GM23338 (cell line): ENCODE measurements around the gene SLC36A1. TPM values are rescaled to one million over a fixed set of nuclear protein-coding genes. Genes with fewer than 3 reads are reported as not detected.

Source experiments
- EZH2 ChIP-seq: fragments of 200-600 bp; sonication (generic); IDR thresholded peaks from one replicate; pipeline ENCODE4 v1.8.0; 2017; ENCODE audit warnings: antibody characterized with exemption, mild to moderate bottlenecking, low read depth; ENCODE audit not compliant: unreplicated experiment
- POLR2AphosphoS5 ChIP-seq: IDR thresholded peaks from 2 replicates; pipeline ENCODE4 v1.6.1; 2016; ENCODE audit warnings: antibody characterized with exemption, low read depth
- polyA plus RNA-seq: library from polyadenylated mRNA; unstranded; fragments of >200 nt; fragmentation: Nextera tagmentation; extraction: Ambion mirVana; gene quantifications from 2 replicates; pipeline ENCODE4 v1.2.1, GENCODE V29; 2016
- total RNA-seq: library from RNA; depleted of rRNA; stranded (reverse); fragments of >200 nt; shearing (Covaris generic); gene quantifications from 2 replicates; pipeline ENCODE4 v1.2.3, GENCODE V29; 2014
- TF ChIP-seq, protein P1 (sequence below): fragments of 250-450 bp; sonication (Bioruptor Pico); IDR thresholded peaks from 2 replicates; pipeline ENCODE4 v1.5.0; 2020; ENCODE audit warnings: mild to moderate bottlenecking, moderate library complexity
- TF ChIP-seq, protein P2 (sequence below): IDR thresholded peaks from one replicate; pipeline ENCODE4 v1.6.1; 2018; ENCODE audit warnings: antibody characterized with exemption; ENCODE audit not compliant: unreplicated experiment

Gene SLC36A1
- total and polyA plus RNA-seq, 2 experiments from 2014 or later, result 5.2 to 10.4 TPM

DNA sequence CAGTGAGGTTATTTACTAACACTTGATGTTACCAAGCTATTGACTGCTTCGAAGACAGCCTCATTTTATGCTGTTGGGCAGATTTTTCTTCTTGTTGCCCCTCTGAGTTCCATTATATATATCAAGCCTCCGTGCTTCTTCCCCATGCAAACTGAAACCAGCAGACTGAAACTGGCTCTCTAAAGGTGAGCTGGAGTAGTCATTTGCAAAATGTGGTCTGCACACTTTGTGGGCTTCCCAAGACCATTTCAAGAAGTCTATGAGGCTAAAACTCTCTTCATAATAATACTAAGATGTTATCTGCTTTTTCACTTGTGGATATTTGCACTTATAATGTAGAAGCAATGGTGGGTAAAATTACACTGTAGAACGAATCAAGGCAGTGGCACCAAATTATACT lies 13.9 kb downstream of the SLC36A1 start (continued):
- TF ChIP-seq, protein P1, sequence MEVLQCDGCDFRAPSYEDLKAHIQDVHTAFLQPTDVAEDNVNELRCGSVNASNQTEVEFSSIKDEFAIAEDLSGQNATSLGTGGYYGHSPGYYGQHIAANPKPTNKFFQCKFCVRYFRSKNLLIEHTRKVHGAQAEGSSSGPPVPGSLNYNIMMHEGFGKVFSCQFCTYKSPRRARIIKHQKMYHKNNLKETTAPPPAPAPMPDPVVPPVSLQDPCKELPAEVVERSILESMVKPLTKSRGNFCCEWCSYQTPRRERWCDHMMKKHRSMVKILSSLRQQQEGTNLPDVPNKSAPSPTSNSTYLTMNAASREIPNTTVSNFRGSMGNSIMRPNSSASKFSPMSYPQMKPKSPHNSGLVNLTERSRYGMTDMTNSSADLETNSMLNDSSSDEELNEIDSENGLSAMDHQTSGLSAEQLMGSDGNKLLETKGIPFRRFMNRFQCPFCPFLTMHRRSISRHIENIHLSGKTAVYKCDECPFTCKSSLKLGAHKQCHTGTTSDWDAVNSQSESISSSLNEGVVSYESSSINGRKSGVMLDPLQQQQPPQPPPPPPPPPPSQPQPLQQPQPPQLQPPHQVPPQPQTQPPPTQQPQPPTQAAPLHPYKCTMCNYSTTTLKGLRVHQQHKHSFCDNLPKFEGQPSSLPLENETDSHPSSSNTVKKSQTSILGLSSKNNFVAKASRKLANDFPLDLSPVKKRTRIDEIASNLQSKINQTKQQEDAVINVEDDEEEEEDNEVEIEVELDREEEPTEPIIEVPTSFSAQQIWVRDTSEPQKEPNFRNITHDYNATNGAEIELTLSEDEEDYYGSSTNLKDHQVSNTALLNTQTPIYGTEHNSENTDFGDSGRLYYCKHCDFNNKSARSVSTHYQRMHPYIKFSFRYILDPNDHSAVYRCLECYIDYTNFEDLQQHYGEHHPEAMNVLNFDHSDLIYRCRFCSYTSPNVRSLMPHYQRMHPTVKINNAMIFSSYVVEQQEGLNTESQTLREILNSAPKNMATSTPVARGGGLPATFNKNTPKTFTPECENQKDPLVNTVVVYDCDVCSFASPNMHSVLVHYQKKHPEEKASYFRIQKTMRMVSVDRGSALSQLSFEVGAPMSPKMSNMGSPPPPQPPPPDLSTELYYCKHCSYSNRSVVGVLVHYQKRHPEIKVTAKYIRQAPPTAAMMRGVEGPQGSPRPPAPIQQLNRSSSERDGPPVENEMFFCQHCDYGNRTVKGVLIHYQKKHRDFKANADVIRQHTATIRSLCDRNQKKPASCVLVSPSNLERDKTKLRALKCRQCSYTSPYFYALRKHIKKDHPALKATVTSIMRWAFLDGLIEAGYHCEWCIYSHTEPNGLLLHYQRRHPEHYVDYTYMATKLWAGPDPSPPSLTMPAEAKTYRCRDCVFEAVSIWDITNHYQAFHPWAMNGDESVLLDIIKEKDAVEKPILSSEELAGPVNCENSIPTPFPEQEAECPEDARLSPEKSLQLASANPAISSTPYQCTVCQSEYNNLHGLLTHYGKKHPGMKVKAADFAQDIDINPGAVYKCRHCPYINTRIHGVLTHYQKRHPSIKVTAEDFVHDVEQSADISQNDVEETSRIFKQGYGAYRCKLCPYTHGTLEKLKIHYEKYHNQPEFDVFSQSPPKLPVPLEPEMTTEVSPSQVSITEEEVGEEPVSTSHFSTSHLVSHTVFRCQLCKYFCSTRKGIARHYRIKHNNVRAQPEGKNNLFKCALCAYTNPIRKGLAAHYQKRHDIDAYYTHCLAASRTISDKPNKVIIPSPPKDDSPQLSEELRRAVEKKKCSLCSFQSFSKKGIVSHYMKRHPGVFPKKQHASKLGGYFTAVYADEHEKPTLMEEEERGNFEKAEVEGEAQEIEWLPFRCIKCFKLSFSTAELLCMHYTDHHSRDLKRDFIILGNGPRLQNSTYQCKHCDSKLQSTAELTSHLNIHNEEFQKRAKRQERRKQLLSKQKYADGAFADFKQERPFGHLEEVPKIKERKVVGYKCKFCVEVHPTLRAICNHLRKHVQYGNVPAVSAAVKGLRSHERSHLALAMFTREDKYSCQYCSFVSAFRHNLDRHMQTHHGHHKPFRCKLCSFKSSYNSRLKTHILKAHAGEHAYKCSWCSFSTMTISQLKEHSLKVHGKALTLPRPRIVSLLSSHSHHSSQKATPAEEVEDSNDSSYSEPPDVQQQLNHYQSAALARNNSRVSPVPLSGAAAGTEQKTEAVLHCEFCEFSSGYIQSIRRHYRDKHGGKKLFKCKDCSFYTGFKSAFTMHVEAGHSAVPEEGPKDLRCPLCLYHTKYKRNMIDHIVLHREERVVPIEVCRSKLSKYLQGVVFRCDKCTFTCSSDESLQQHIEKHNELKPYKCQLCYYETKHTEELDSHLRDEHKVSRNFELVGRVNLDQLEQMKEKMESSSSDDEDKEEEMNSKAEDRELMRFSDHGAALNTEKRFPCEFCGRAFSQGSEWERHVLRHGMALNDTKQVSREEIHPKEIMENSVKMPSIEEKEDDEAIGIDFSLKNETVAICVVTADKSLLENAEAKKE (CRISPR knock-in tag), result no peak
- TF ChIP-seq, protein P2, sequence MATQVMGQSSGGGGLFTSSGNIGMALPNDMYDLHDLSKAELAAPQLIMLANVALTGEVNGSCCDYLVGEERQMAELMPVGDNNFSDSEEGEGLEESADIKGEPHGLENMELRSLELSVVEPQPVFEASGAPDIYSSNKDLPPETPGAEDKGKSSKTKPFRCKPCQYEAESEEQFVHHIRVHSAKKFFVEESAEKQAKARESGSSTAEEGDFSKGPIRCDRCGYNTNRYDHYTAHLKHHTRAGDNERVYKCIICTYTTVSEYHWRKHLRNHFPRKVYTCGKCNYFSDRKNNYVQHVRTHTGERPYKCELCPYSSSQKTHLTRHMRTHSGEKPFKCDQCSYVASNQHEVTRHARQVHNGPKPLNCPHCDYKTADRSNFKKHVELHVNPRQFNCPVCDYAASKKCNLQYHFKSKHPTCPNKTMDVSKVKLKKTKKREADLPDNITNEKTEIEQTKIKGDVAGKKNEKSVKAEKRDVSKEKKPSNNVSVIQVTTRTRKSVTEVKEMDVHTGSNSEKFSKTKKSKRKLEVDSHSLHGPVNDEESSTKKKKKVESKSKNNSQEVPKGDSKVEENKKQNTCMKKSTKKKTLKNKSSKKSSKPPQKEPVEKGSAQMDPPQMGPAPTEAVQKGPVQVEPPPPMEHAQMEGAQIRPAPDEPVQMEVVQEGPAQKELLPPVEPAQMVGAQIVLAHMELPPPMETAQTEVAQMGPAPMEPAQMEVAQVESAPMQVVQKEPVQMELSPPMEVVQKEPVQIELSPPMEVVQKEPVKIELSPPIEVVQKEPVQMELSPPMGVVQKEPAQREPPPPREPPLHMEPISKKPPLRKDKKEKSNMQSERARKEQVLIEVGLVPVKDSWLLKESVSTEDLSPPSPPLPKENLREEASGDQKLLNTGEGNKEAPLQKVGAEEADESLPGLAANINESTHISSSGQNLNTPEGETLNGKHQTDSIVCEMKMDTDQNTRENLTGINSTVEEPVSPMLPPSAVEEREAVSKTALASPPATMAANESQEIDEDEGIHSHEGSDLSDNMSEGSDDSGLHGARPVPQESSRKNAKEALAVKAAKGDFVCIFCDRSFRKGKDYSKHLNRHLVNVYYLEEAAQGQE, result no peak
- no peak for TF ChIP-seq EZH2
- no peak for TF ChIP-seq POLR2AphosphoS5
